Measurements from ENCODE around the gene CDYL2.

GRCh38 chr16:80802902-80803301 is 1.5 kb downstream of the CDYL2 start:
- TF ChIP-seq TAF1 (IDR thresholded peaks at IDR 0.05; ENCODE audit: borderline replicate concordance, insufficient read depth, low read length) (no peak), POLR2AphosphoS5 (IDR thresholded peaks at IDR 0.05; ENCODE audit: low read depth, low read length) (no peak)
- TF ChIP-seq, protein P1, sequence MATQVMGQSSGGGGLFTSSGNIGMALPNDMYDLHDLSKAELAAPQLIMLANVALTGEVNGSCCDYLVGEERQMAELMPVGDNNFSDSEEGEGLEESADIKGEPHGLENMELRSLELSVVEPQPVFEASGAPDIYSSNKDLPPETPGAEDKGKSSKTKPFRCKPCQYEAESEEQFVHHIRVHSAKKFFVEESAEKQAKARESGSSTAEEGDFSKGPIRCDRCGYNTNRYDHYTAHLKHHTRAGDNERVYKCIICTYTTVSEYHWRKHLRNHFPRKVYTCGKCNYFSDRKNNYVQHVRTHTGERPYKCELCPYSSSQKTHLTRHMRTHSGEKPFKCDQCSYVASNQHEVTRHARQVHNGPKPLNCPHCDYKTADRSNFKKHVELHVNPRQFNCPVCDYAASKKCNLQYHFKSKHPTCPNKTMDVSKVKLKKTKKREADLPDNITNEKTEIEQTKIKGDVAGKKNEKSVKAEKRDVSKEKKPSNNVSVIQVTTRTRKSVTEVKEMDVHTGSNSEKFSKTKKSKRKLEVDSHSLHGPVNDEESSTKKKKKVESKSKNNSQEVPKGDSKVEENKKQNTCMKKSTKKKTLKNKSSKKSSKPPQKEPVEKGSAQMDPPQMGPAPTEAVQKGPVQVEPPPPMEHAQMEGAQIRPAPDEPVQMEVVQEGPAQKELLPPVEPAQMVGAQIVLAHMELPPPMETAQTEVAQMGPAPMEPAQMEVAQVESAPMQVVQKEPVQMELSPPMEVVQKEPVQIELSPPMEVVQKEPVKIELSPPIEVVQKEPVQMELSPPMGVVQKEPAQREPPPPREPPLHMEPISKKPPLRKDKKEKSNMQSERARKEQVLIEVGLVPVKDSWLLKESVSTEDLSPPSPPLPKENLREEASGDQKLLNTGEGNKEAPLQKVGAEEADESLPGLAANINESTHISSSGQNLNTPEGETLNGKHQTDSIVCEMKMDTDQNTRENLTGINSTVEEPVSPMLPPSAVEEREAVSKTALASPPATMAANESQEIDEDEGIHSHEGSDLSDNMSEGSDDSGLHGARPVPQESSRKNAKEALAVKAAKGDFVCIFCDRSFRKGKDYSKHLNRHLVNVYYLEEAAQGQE (IDR thresholded peaks at IDR 0.05; ENCODE audit: insufficient read depth in 1 of 2, low read depth in 2 of 2, low read length in 2 of 2) = no peak
